Lower leg skin (tissue), 3 donors: ENCODE results near the gene SIK3.

Experiments used
- POLR2A ChIP-seq, 2 donors: fragments of 450-650 bp; IDR thresholded peaks; one replicate each; pipeline ENCODE4 v1.6.1; 2016 to 2017; ENCODE audit warnings: antibody characterized with exemption in 2 of 2, mild to moderate bottlenecking in 1 of 2, moderate library complexity in 1 of 2
- TF ChIP-seq, protein P1 (sequence below), 3 donors: fragments of 450-650 bp; IDR thresholded peaks; one replicate each; pipeline ENCODE4 v1.5.1; 2016; ENCODE audit warnings: antibody characterized with exemption in 3 of 3, mild to moderate bottlenecking in 3 of 3, moderate library complexity in 2 of 3

GRCh38 chr11:116813170-116813569 lies 285.1 kb downstream of the SIK3 start:
- TF ChIP-seq POLR2A (IDR thresholded peaks at IDR 0.05): no peak
- TF ChIP-seq, protein P1, sequence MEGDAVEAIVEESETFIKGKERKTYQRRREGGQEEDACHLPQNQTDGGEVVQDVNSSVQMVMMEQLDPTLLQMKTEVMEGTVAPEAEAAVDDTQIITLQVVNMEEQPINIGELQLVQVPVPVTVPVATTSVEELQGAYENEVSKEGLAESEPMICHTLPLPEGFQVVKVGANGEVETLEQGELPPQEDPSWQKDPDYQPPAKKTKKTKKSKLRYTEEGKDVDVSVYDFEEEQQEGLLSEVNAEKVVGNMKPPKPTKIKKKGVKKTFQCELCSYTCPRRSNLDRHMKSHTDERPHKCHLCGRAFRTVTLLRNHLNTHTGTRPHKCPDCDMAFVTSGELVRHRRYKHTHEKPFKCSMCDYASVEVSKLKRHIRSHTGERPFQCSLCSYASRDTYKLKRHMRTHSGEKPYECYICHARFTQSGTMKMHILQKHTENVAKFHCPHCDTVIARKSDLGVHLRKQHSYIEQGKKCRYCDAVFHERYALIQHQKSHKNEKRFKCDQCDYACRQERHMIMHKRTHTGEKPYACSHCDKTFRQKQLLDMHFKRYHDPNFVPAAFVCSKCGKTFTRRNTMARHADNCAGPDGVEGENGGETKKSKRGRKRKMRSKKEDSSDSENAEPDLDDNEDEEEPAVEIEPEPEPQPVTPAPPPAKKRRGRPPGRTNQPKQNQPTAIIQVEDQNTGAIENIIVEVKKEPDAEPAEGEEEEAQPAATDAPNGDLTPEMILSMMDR (IDR thresholded peaks at IDR 0.05): no peak
